DOHH2 (cell line): ENCODE data around the gene SHB.

ENCODE experiments used
- H3F3A ChIP-seq: fragments of 200-600 bp; sonication (generic), shearing (Covaris generic); 2 replicates; pipeline ENCODE4 v1.6.0; 2016; ENCODE audit warnings: antibody characterized with exemption, mild to moderate bottlenecking; ENCODE audit not compliant: control insufficient read depth, insufficient read depth
- H3K27ac ChIP-seq: fragments of 200-600 bp; sonication (generic); 2 replicates; pipeline ENCODE4 v1.5.1; 2014; ENCODE audit warnings: low read depth, mild to moderate bottlenecking, low read length, moderate library complexity
- H3K27me3 ChIP-seq: fragments of 200-600 bp; sonication (generic); 2 replicates; pipeline ENCODE4 v1.6.1; 2014; ENCODE audit warnings: mild to moderate bottlenecking, low read length, mixed read lengths; ENCODE audit not compliant: control insufficient read depth
- H3K36me3 ChIP-seq: fragments of 200-600 bp; sonication (generic); 2 replicates; pipeline ENCODE4 v1.6.1; 2014; ENCODE audit warnings: mild to moderate bottlenecking, low read length, moderate library complexity, mixed read lengths; ENCODE audit not compliant: control insufficient read depth
- H3K4me1 ChIP-seq: fragments of 200-600 bp; sonication (generic); 2 replicates; pipeline ENCODE4 v1.6.1; 2014; ENCODE audit warnings: mild to moderate bottlenecking, low read length, mixed read lengths; ENCODE audit not compliant: control insufficient read depth
- H3K4me2 ChIP-seq: fragments of 200-600 bp; sonication (generic); 2 replicates; pipeline ENCODE4 v1.6.0; 2014; ENCODE audit warnings: mild to moderate bottlenecking, low read length, moderate library complexity
- H3K4me3 ChIP-seq: fragments of 200-600 bp; sonication (generic); 2 replicates; pipeline ENCODE4 v1.5.1; 2014; ENCODE audit warnings: mild to moderate bottlenecking, low read length, mixed read lengths
- H3K79me2 ChIP-seq: fragments of 200-600 bp; sonication (generic); 2 replicates; pipeline ENCODE4 v1.6.1; 2014; ENCODE audit warnings: mild to moderate bottlenecking, low read length, mixed read lengths; ENCODE audit not compliant: control insufficient read depth
- H3K9me2 ChIP-seq: fragments of 200-600 bp; sonication (generic); replicated peaks from 2 replicates; pipeline ENCODE4 v1.6.1; 2014; ENCODE audit warnings: mild to moderate bottlenecking, low read length, mixed read lengths; ENCODE audit not compliant: control insufficient read depth
- H3K9me3 ChIP-seq: fragments of 200-600 bp; sonication (generic); 2 replicates; pipeline ENCODE4 v1.6.1; 2014; ENCODE audit warnings: antibody characterized with exemption, low read length, mixed read lengths; ENCODE audit not compliant: control insufficient read depth, insufficient read depth
- H4K20me1 ChIP-seq: fragments of 200-600 bp; sonication (generic); 2 replicates; pipeline ENCODE4 v1.6.0; 2014; ENCODE audit warnings: low read depth, mild to moderate bottlenecking, antibody characterized with exemption, low read length, moderate library complexity; ENCODE audit not compliant: control insufficient read depth, insufficient read depth
- CTCF ChIP-seq: fragments of 200-600 bp; sonication (generic); IDR thresholded peaks from one replicate; pipeline ENCODE4 v1.5.1; 2014; ENCODE audit warnings: antibody characterized with exemption, mild to moderate bottlenecking, low read depth, low read length; ENCODE audit not compliant: poor library complexity, severe bottlenecking
- EZH2phosphoT487 ChIP-seq: fragments of 200-600 bp; sonication (generic); IDR thresholded peaks from 2 replicates; pipeline ENCODE4 v1.6.1; 2017; ENCODE audit warnings: borderline replicate concordance, mild to moderate bottlenecking, antibody characterized with exemption, low read length, moderate library complexity, mixed read lengths

The SHB gene

GRCh38 chr9:38090170-38090569 lies 21.1 kb upstream of the SHB start:
- no peaks in the 10 kb centered on the region for H3K9me2 ChIP-seq
- no peaks in the 10 kb centered on the region for H3K9me3 ChIP-seq
- H3F3A ChIP-seq, result no peaks in the 10 kb centered on the region
- H3K27ac ChIP-seq, result no peak overlapping the region
- no peaks in the 10 kb centered on the region for H3K79me2 ChIP-seq
- H3K4me3 ChIP-seq, result no peak overlapping the region
- no peaks in the 10 kb centered on the region for H3K36me3 ChIP-seq
- TF ChIP-seq CTCF, result no peak
- no peak for TF ChIP-seq EZH2phosphoT487
- H3K27me3 ChIP-seq, result peaks cover 5% of the 10 kb centered on the region
- H3K4me1 ChIP-seq, result no peaks in the 10 kb centered on the region
- no peak overlapping the region for H3K4me2 ChIP-seq
- no peaks in the 10 kb centered on the region for H4K20me1 ChIP-seq

- Histone ChIP-seq H3K4me1 (no peaks in the 10 kb centered on the region), H3K27ac (no peak overlapping the region), H4K20me1 (no peaks in the 10 kb centered on the region), H3F3A (no peaks in the 10 kb centered on the region), H3K4me3 (no peak overlapping the region), H3K4me2 (no peak overlapping the region), H3K36me3 (no peaks in the 10 kb centered on the region), H3K9me2 (no peaks in the 10 kb centered on the region), H3K79me2 (no peaks in the 10 kb centered on the region), H3K9me3 (no peaks in the 10 kb centered on the region), H3K27me3 (peaks cover 5% of the 10 kb centered on the region)
- no peak for TF ChIP-seq EZH2phosphoT487
- TF ChIP-seq CTCF, result no peak
Measured at GRCh38 chr9:38089387-38090165, 20.5 kb upstream of the SHB start.

- H3K4me2 ChIP-seq, result no peak overlapping the region
- no peaks in the 10 kb centered on the region for H3K36me3 ChIP-seq
- no peaks in the 10 kb centered on the region for H3F3A ChIP-seq
- H4K20me1 ChIP-seq, result no peaks in the 10 kb centered on the region
- H3K9me2 ChIP-seq, result no peaks in the 10 kb centered on the region
- H3K27me3 ChIP-seq, result peaks cover 5% of the 10 kb centered on the region
- no peaks in the 10 kb centered on the region for H3K79me2 ChIP-seq
- no peak overlapping the region for H3K4me3 ChIP-seq
- H3K9me3 ChIP-seq, result no peaks in the 10 kb centered on the region
- no peak overlapping the region for H3K27ac ChIP-seq
- TF ChIP-seq EZH2phosphoT487 (no peak), CTCF (peak; percentile 99)
- no peaks in the 10 kb centered on the region for H3K4me1 ChIP-seq
Measured at GRCh38 chr9:38088006-38088925, 19.2 kb upstream of the SHB start.
